Activated naive CD4-positive, alpha-beta T cell treated with anti-CD3 and anti-CD28 coated beads, Interleukin-2, amount 50 U/mL, for 16 hours (primary cell): ENCODE results near the gene SRPRB.
A peak's percentile ranks its signal among the peaks of the same experiment; 100 is the strongest.

ENCODE experiments used
- DNase-seq: peaks from one replicate; pipeline ENCODE4 v3.0.0-alpha.2; 2020

SRPRB gene

GRCh38 chr3:133805702-133806475 lies at the start of gene SRPRB:
SRPRB (plus strand) TSS chr3:133805815; CDS start chr3:133805849, 34 bp downstream.
- peak; percentile 98 for DNase-seq

GRCh38 chr3:133756716-133757694 lies 48.6 kb upstream of the SRPRB start:
- DNase-seq, result no peak

- DNase-seq, result no peak
Measured at GRCh38 chr3:133757701-133758567, 47.7 kb upstream of the SRPRB start.

- DNase-seq, result no peak
Measured at GRCh38 chr3:133758568-133758928, 47.1 kb upstream of the SRPRB start.

- no peak for DNase-seq
Measured at GRCh38 chr3:133758964-133759739, 46.5 kb upstream of the SRPRB start.

- DNase-seq, result no peak
Measured at GRCh38 chr3:133759740-133760305, 45.8 kb upstream of the SRPRB start.

- no peak for DNase-seq
Measured at GRCh38 chr3:133760916-133761315, 44.7 kb upstream of the SRPRB start.

- no peak for DNase-seq
Measured at GRCh38 chr3:133761605-133762484, 43.8 kb upstream of the SRPRB start.

- DNase-seq, result no peak
Measured at GRCh38 chr3:133762539-133762938, 43.1 kb upstream of the SRPRB start.

- DNase-seq, result no peak
Measured at GRCh38 chr3:133763797-133764683, 41.6 kb upstream of the SRPRB start.

- DNase-seq, result no peak
Measured at GRCh38 chr3:133765256-133765655, 40.4 kb upstream of the SRPRB start.

- no peak for DNase-seq
Measured at GRCh38 chr3:133767607-133768006, 38.0 kb upstream of the SRPRB start.

- no peak for DNase-seq
Measured at GRCh38 chr3:133769536-133769935, 36.1 kb upstream of the SRPRB start.

- no peak for DNase-seq
Measured at GRCh38 chr3:133773732-133774131, 31.9 kb upstream of the SRPRB start.

- no peak for DNase-seq
Measured at GRCh38 chr3:133775309-133775708, 30.3 kb upstream of the SRPRB start.

- DNase-seq, result no peak
Measured at GRCh38 chr3:133775835-133776234, 29.8 kb upstream of the SRPRB start.

- DNase-seq, result no peak
Measured at GRCh38 chr3:133776794-133777438, 28.7 kb upstream of the SRPRB start.

- no peak for DNase-seq
Measured at GRCh38 chr3:133777807-133778568, 27.6 kb upstream of the SRPRB start.
